Measurements from ENCODE around the gene ING4.
A peak's percentile ranks its signal among the peaks of the same experiment; 100 is the strongest.

Gene ING4

GRCh38 chr12:6647083-6647604 is 15.8 kb downstream of the ING4 start, which contains the start of gene ACRBP:
Gene ACRBP, minus strand, starts transcription at chr12:6647432. Its CDS starts 66 bp downstream, at chr12:6647366.
- H3K79me2 ChIP-seq (ENCODE audit: insufficient read depth, low read length): no peaks in the 10 kb centered on the region
- no peaks in the 10 kb centered on the region for H4K20me1 ChIP-seq (ENCODE audit: insufficient read depth, low read length, poor library complexity, severe bottlenecking)
- no peak within 1 kb of the TSS for H3K4me3 ChIP-seq (ENCODE audit: low read length, poor library complexity, severe bottlenecking)
- TF ChIP-seq EZH2phosphoT487 (IDR thresholded peaks at IDR 0.05; ENCODE audit: borderline replicate concordance) (no peak), CTCF (conservative IDR thresholded peaks at IDR 0.05; ENCODE audit: low read length) (no peak)
- no peaks in the 10 kb centered on the region for H3K9me3 ChIP-seq (ENCODE audit: insufficient read depth, low read depth, low read length)
- no peaks in the 10 kb centered on the region for H3K27me3 ChIP-seq (ENCODE audit: insufficient read depth, low read length, poor library complexity, severe bottlenecking)
- H3K4me1 ChIP-seq (ENCODE audit: insufficient read depth, low read length, poor library complexity, severe bottlenecking): peaks cover 17% of the 10 kb centered on the region
- H3K9ac ChIP-seq (ENCODE audit: low read depth, low read length, poor library complexity, severe bottlenecking): no peak within 1 kb of the TSS
- H3K36me3 ChIP-seq (ENCODE audit: insufficient read depth, low read length): peaks cover 12% of the 10 kb centered on the region; the same call in 1 of the 2 replicates
- H2AFZ ChIP-seq (ENCODE audit: low read length): no peak within 1 kb of the TSS
- no peaks in the 10 kb centered on the region for H3K9me2 ChIP-seq (replicated peaks; ENCODE audit: low read depth, low read length)
- H3K4me2 ChIP-seq (ENCODE audit: low read depth, low read length, poor library complexity, severe bottlenecking): no peak within 1 kb of the TSS
- no peaks in the 10 kb centered on the region for H3F3A ChIP-seq (ENCODE audit: low read depth)

- H4K20me1 ChIP-seq (ENCODE audit: insufficient read depth, low read length, poor library complexity, severe bottlenecking): no peaks in the 10 kb centered on the region
- H3F3A ChIP-seq (ENCODE audit: low read depth): no peaks in the 10 kb centered on the region
- H3K36me3 ChIP-seq (ENCODE audit: insufficient read depth, low read length): peaks cover 10% of the 10 kb centered on the region; the same call in 1 of the 2 replicates
- no peaks in the 10 kb centered on the region for H3K9me3 ChIP-seq (ENCODE audit: insufficient read depth, low read depth, low read length)
- peaks cover 17% of the 10 kb centered on the region for H3K4me1 ChIP-seq (ENCODE audit: insufficient read depth, low read length, poor library complexity, severe bottlenecking)
- no peaks in the 10 kb centered on the region for H3K79me2 ChIP-seq (ENCODE audit: insufficient read depth, low read length)
- H3K9me2 ChIP-seq (replicated peaks; ENCODE audit: low read depth, low read length): no peaks in the 10 kb centered on the region
- H3K4me2 ChIP-seq (ENCODE audit: low read depth, low read length, poor library complexity, severe bottlenecking): no peak overlapping the region
- H3K27me3 ChIP-seq (ENCODE audit: insufficient read depth, low read length, poor library complexity, severe bottlenecking): no peaks in the 10 kb centered on the region
- H3K4me3 ChIP-seq (ENCODE audit: low read length, poor library complexity, severe bottlenecking): no peak overlapping the region
- no peak for TF ChIP-seq EZH2phosphoT487 (IDR thresholded peaks at IDR 0.05; ENCODE audit: borderline replicate concordance)
- TF ChIP-seq CTCF (conservative IDR thresholded peaks at IDR 0.05; ENCODE audit: low read length): no peak
- no peak overlapping the region for H2AFZ ChIP-seq (ENCODE audit: low read length)
- no peak overlapping the region for H3K9ac ChIP-seq (ENCODE audit: low read depth, low read length, poor library complexity, severe bottlenecking)
Observed at GRCh38 chr12:6646276-6647082, 16.4 kb downstream of the ING4 start.

GRCh38 chr12:6644903-6645302 is 18.0 kb downstream of the ING4 start:
- Histone ChIP-seq H3K9me3 (ENCODE audit: insufficient read depth, low read depth, low read length) (no peaks in the 10 kb centered on the region), H3K27me3 (ENCODE audit: insufficient read depth, low read length, poor library complexity, severe bottlenecking) (no peaks in the 10 kb centered on the region), H3F3A (ENCODE audit: low read depth) (no peaks in the 10 kb centered on the region), H2AFZ (ENCODE audit: low read length) (peak overlapping the region; percentile 68; the same call in 1 of the 2 replicates), H3K79me2 (ENCODE audit: insufficient read depth, low read length) (no peaks in the 10 kb centered on the region), H3K4me3 (ENCODE audit: low read length, poor library complexity, severe bottlenecking) (no peak overlapping the region), H3K4me1 (ENCODE audit: insufficient read depth, low read length, poor library complexity, severe bottlenecking) (peaks cover 22% of the 10 kb centered on the region), H3K9me2 (replicated peaks; ENCODE audit: low read depth, low read length) (no peaks in the 10 kb centered on the region), H4K20me1 (ENCODE audit: insufficient read depth, low read length, poor library complexity, severe bottlenecking) (no peaks in the 10 kb centered on the region), H3K36me3 (ENCODE audit: insufficient read depth, low read length) (no peaks in the 10 kb centered on the region), H3K9ac (ENCODE audit: low read depth, low read length, poor library complexity, severe bottlenecking) (peak overlapping the region; percentile 59), H3K4me2 (ENCODE audit: low read depth, low read length, poor library complexity, severe bottlenecking) (peak overlapping the region; percentile 52)
- no peak for TF ChIP-seq EZH2phosphoT487 (IDR thresholded peaks at IDR 0.05; ENCODE audit: borderline replicate concordance)
- TF ChIP-seq CTCF (conservative IDR thresholded peaks at IDR 0.05; ENCODE audit: low read length): peak; percentile 58

Measured in Loucy (cell line).